HG02610 (cell line): ENCODE results near the gene EEPD1.

ENCODE experiments used
- ATAC-seq: cut with Tn5 transposase; IDR thresholded peaks from one replicate; pipeline ENCODE4 v1.9.1; 2021; ENCODE audit warnings: mild to moderate bottlenecking, moderate library complexity; ENCODE audit not compliant: unreplicated experiment

The EEPD1 gene

GRCh38 chr7:36278069-36278619, 125.1 kb downstream of the EEPD1 start:
- no peak for ATAC-seq

GRCh38 chr7:36278620-36279172, 125.6 kb downstream of the EEPD1 start:
- no peak for ATAC-seq

GRCh38 chr7:36279200-36279925, 126.3 kb downstream of the EEPD1 start:
- peak; percentile 78 for ATAC-seq

GRCh38 chr7:36279926-36280315, 126.9 kb downstream of the EEPD1 start:
- no peak for ATAC-seq

- ATAC-seq, result peak; percentile 25
These were observed 128.1 kb downstream of the EEPD1 start for GRCh38 chr7:36280840-36281812.

- no peak for ATAC-seq
These were observed 129.1 kb downstream of the EEPD1 start for GRCh38 chr7:36281945-36282717.

GRCh38 chr7:36283181-36283580, 130.1 kb downstream of the EEPD1 start:
- no peak for ATAC-seq

- peak; percentile 65 for ATAC-seq
These were observed 130.7 kb downstream of the EEPD1 start for GRCh38 chr7:36283711-36284130.

GRCh38 chr7:36284456-36285090, 131.5 kb downstream of the EEPD1 start:
- ATAC-seq, result no peak

GRCh38 chr7:36285276-36285675, 132.2 kb downstream of the EEPD1 start:
- no peak for ATAC-seq

- no peak for ATAC-seq
These were observed 133.2 kb downstream of the EEPD1 start for GRCh38 chr7:36286226-36286625.

GRCh38 chr7:36286688-36287087, 133.6 kb downstream of the EEPD1 start:
- ATAC-seq, result no peak

GRCh38 chr7:36287371-36288241, 134.6 kb downstream of the EEPD1 start:
- no peak for ATAC-seq

- ATAC-seq, result no peak
These were observed 135.4 kb downstream of the EEPD1 start for GRCh38 chr7:36288501-36288900.

- ATAC-seq, result no peak
These were observed 137.0 kb downstream of the EEPD1 start for GRCh38 chr7:36289833-36290661.

GRCh38 chr7:36291387-36292316, 138.6 kb downstream of the EEPD1 start:
- peak; percentile 51 for ATAC-seq

GRCh38 chr7:36295090-36295489, 142.0 kb downstream of the EEPD1 start:
- ATAC-seq, result no peak
